ENCODE results near the gene BRMS1L. TPM values are rescaled to one million over a fixed set of nuclear protein-coding genes. Genes with fewer than 3 reads are reported as not detected.

Gene BRMS1L
- total and polyA plus RNA-seq, 2 of the 13 experiments (the other 11 are each of a cell fraction or from before 2014, with no cell fraction given) = 21.1 to 23.8 TPM

GRCh38 chr14:35806006-35806907, 19.9 kb upstream of the BRMS1L start (continued):
- TF ChIP-seq, protein P1, sequence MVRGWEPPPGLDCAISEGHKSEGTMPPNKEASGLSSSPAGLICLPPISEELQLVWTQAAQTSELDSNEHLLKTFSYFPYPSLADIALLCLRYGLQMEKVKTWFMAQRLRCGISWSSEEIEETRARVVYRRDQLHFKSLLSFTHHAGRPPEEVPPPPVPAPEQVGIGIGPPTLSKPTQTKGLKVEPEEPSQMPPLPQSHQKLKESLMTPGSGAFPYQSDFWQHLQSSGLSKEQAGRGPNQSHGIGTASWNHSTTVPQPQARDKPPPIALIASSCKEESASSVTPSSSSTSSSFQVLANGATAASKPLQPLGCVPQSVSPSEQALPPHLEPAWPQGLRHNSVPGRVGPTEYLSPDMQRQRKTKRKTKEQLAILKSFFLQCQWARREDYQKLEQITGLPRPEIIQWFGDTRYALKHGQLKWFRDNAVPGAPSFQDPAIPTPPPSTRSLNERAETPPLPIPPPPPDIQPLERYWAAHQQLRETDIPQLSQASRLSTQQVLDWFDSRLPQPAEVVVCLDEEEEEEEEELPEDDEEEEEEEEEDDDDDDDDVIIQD (CRISPR knock-in tag; IDR thresholded peaks at IDR 0.05; ENCODE audit: low read depth) = peak; percentile 96
- TF ChIP-seq GMEB2 (CRISPR knock-in tag; IDR thresholded peaks at IDR 0.05; ENCODE audit: low read depth) (no peak), ZNF30 (CRISPR knock-in tag; IDR thresholded peaks at IDR 0.05) (no peak), NCOR1 (IDR thresholded peaks at IDR 0.05; ENCODE audit: borderline replicate concordance, low read length) (peak; percentile 85), ZSCAN9 (CRISPR knock-in tag; IDR thresholded peaks at IDR 0.05; ENCODE audit: borderline replicate concordance) (peak; percentile 85; the same call in 1 of the 2 replicates), HOXA5 (CRISPR knock-in tag; IDR thresholded peaks at IDR 0.05) (peak; percentile 88), YEATS4 (CRISPR knock-in tag; IDR thresholded peaks at IDR 0.05; ENCODE audit: borderline replicate concordance) (peak; percentile 64), ZNF20 (CRISPR knock-in tag; IDR thresholded peaks at IDR 0.05) (0 out of 2 replicates have a peak, but pooled peaks have one; percentile 42), ZEB1 (IDR thresholded peaks at IDR 0.05; ENCODE audit: insufficient replicate concordance, low read depth) (peak; percentile 50), PPARG (CRISPR knock-in tag; conservative IDR thresholded peaks at IDR 0.05) (peak; percentile 88), KLF6 (CRISPR knock-in tag; IDR thresholded peaks at IDR 0.05) (0 out of 2 replicates have a peak, but pooled peaks have one; percentile 84), IRF2 (CRISPR knock-in tag; IDR thresholded peaks at IDR 0.05) (peak; percentile 85), MTERF4 (CRISPR knock-in tag; IDR thresholded peaks at IDR 0.05) (no peak), NFYB (CRISPR knock-in tag; IDR thresholded peaks at IDR 0.05) (0 out of 2 replicates have a peak, but pooled peaks have one; percentile 13), NR2C2 (CRISPR knock-in tag; IDR thresholded peaks at IDR 0.05; ENCODE audit: borderline replicate concordance) (peak; percentile 54; the same call in 1 of the 2 replicates), ETV5 (CRISPR knock-in tag; IDR thresholded peaks at IDR 0.05; ENCODE audit: borderline replicate concordance) (peak; percentile 92; the same call in 1 of the 2 replicates), ESRRA (CRISPR knock-in tag; IDR thresholded peaks at IDR 0.05; ENCODE audit: low read depth) (peak; percentile 41; the same call in 1 of the 2 replicates), ZNF629 (CRISPR knock-in tag; conservative IDR thresholded peaks at IDR 0.05) (0 out of 2 replicates have a peak, but pooled peaks have one; percentile 51), KLF11 (CRISPR knock-in tag; IDR thresholded peaks at IDR 0.05) (0 out of 2 replicates have a peak, but pooled peaks have one; percentile 58)
- TF ChIP-seq, protein P2, sequence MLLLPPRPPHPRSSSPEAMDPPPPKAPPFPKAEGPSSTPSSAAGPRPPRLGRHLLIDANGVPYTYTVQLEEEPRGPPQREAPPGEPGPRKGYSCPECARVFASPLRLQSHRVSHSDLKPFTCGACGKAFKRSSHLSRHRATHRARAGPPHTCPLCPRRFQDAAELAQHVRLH (CRISPR knock-in tag; IDR thresholded peaks at IDR 0.05; ENCODE audit: borderline replicate concordance, low read depth) = 0 out of 2 replicates have a peak, but pooled peaks have one; percentile 28
- TF ChIP-seq, protein P3, sequence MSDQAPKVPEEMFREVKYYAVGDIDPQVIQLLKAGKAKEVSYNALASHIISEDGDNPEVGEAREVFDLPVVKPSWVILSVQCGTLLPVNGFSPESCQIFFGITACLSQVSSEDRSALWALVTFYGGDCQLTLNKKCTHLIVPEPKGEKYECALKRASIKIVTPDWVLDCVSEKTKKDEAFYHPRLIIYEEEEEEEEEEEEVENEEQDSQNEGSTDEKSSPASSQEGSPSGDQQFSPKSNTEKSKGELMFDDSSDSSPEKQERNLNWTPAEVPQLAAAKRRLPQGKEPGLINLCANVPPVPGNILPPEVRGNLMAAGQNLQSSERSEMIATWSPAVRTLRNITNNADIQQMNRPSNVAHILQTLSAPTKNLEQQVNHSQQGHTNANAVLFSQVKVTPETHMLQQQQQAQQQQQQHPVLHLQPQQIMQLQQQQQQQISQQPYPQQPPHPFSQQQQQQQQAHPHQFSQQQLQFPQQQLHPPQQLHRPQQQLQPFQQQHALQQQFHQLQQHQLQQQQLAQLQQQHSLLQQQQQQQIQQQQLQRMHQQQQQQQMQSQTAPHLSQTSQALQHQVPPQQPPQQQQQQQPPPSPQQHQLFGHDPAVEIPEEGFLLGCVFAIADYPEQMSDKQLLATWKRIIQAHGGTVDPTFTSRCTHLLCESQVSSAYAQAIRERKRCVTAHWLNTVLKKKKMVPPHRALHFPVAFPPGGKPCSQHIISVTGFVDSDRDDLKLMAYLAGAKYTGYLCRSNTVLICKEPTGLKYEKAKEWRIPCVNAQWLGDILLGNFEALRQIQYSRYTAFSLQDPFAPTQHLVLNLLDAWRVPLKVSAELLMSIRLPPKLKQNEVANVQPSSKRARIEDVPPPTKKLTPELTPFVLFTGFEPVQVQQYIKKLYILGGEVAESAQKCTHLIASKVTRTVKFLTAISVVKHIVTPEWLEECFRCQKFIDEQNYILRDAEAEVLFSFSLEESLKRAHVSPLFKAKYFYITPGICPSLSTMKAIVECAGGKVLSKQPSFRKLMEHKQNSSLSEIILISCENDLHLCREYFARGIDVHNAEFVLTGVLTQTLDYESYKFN (CRISPR knock-in tag; conservative IDR thresholded peaks at IDR 0.05) = peak; percentile 97

Data from HepG2 (cell line).